NCI-H1930 (cell line): ENCODE measurements around the gene MED4.

Source experiments
- DNase-seq, 2 experiments: peaks; one replicate each; lab custom pipeline; 2025; lab: John Stamatoyannopoulos, UW

Gene MED4

GRCh38 chr13:48094781-48095502, at the start of gene MED4:
MED4 (minus strand) TSS chr13:48095104; CDS start chr13:48095078, 26 bp downstream.
- peak; percentile 94 to 97 for DNase-seq

- no peak for DNase-seq
These were observed 49.6 kb upstream of the MED4 start for GRCh38 chr13:48144413-48145035.

- DNase-seq = no peak
These were observed 47.5 kb upstream of the MED4 start for GRCh38 chr13:48142436-48142835.

GRCh38 chr13:48138270-48138669, 43.4 kb upstream of the MED4 start:
- DNase-seq = no peak

- DNase-seq = no peak
These were observed 38.1 kb upstream of the MED4 start for GRCh38 chr13:48132961-48133360.

- DNase-seq = no peak
These were observed 36.6 kb upstream of the MED4 start for GRCh38 chr13:48131533-48131932.

- peak; percentile 33 to 54 for DNase-seq
These were observed 32.3 kb upstream of the MED4 start for GRCh38 chr13:48126944-48127830.

- DNase-seq = no peak
These were observed 30.9 kb upstream of the MED4 start for GRCh38 chr13:48125794-48126228.

GRCh38 chr13:48123812-48124211, 28.9 kb upstream of the MED4 start:
- no peak for DNase-seq

GRCh38 chr13:48121733-48122132, 26.8 kb upstream of the MED4 start:
- no peak for DNase-seq

- DNase-seq = no peak
These were observed 25.3 kb upstream of the MED4 start for GRCh38 chr13:48120241-48120640.

- no peak for DNase-seq
These were observed 23.1 kb upstream of the MED4 start for GRCh38 chr13:48118030-48118429.

- no peak for DNase-seq
These were observed 21.9 kb upstream of the MED4 start for GRCh38 chr13:48116808-48117207.

- DNase-seq = no peak
These were observed 18.8 kb upstream of the MED4 start for GRCh38 chr13:48113756-48114130.

- DNase-seq = no peak
These were observed 18.2 kb upstream of the MED4 start for GRCh38 chr13:48112896-48113755.

GRCh38 chr13:48110931-48111721, 16.2 kb upstream of the MED4 start:
- DNase-seq = no peak

- DNase-seq = no peak
These were observed 15.4 kb upstream of the MED4 start for GRCh38 chr13:48110132-48110868.

- DNase-seq = no peak
These were observed 13.2 kb upstream of the MED4 start for GRCh38 chr13:48108106-48108505.

GRCh38 chr13:48097793-48098192, 2.9 kb upstream of the MED4 start:
- no peak for DNase-seq

GRCh38 chr13:48096670-48097069, 1.8 kb upstream of the MED4 start:
- DNase-seq = no peak
